LNCaP clone FGC (cell line): ENCODE results near the gene SNX9.

Experiments
- DNase-seq: peaks from one replicate; pipeline ENCODE4 v3.0.0-alpha.2; 2011; ENCODE audit warnings: low read depth
- H3K4me3 ChIP-seq: 2 replicates; pipeline ENCODE4 v1.5.1; 2011; ENCODE audit warnings: mild to moderate bottlenecking, low read depth, low read length, control low read depth
- CTCF ChIP-seq: IDR thresholded peaks from 2 replicates; pipeline ENCODE4 v1.5.1; 2012; ENCODE audit warnings: mild to moderate bottlenecking; ENCODE audit not compliant: control insufficient read depth, insufficient read depth; ENCODE audit errors: extremely low read depth

The SNX9 gene

GRCh38 chr6:157879034-157879872, 56.2 kb downstream of the SNX9 start:
- no peak overlapping the region for H3K4me3 ChIP-seq
- TF ChIP-seq CTCF = no peak
- DNase-seq = no peak

GRCh38 chr6:157879873-157880254, 56.8 kb downstream of the SNX9 start:
- DNase-seq = no peak

GRCh38 chr6:157880534-157880933, 57.5 kb downstream of the SNX9 start:
- TF ChIP-seq CTCF = no peak
- H3K4me3 ChIP-seq = no peak overlapping the region
- DNase-seq = no peak

More at GRCh38 chr6:157879873-157880254, 56.8 kb downstream of the SNX9 start:
- H3K4me3 ChIP-seq = no peak overlapping the region
- no peak for TF ChIP-seq CTCF

GRCh38 chr6:157881342-157881741, 58.3 kb downstream of the SNX9 start:
- H3K4me3 ChIP-seq = no peak overlapping the region
- no peak for DNase-seq
- no peak for TF ChIP-seq CTCF

GRCh38 chr6:157884756-157885155, 61.7 kb downstream of the SNX9 start:
- no peak for TF ChIP-seq CTCF
- no peak for DNase-seq
- H3K4me3 ChIP-seq = no peak overlapping the region

GRCh38 chr6:157885211-157885788, 62.3 kb downstream of the SNX9 start:
- DNase-seq = no peak
- no peak overlapping the region for H3K4me3 ChIP-seq
- TF ChIP-seq CTCF = no peak
